Activated CD4-positive, alpha-beta T cell treated with anti-CD3 and anti-CD28 coated beads for 1 hour (primary cell): Measurements from ENCODE around the gene MYH10.
"Not testable (repeated sequence)": the region's sequence is repeated elsewhere in the genome, so short reads cannot be mapped to it uniquely, and the experiment has no call there.

Experiments used
- DNase-seq: peaks from one replicate; pipeline ENCODE4 v3.0.0-alpha.2; 2020

Gene MYH10

GRCh38 chr17:8542599-8543502 is 87.7 kb downstream of the MYH10 start:
- DNase-seq, result no peak

- DNase-seq, result not testable (repeated sequence)
Measured at GRCh38 chr17:8539976-8540375, 90.5 kb downstream of the MYH10 start.

GRCh38 chr17:8537734-8538133 is 92.8 kb downstream of the MYH10 start:
- DNase-seq, result no peak

GRCh38 chr17:8534498-8535188 is 95.9 kb downstream of the MYH10 start:
- no peak for DNase-seq

GRCh38 chr17:8532021-8532420 is 98.5 kb downstream of the MYH10 start:
- no peak for DNase-seq

GRCh38 chr17:8522577-8522976 is 107.9 kb downstream of the MYH10 start:
- DNase-seq, result no peak

GRCh38 chr17:8520981-8521380 is 109.5 kb downstream of the MYH10 start:
- no peak for DNase-seq

- no peak for DNase-seq
Measured at GRCh38 chr17:8518850-8519249, 111.7 kb downstream of the MYH10 start.

GRCh38 chr17:8518326-8518725 is 112.2 kb downstream of the MYH10 start:
- DNase-seq, result no peak

GRCh38 chr17:8514801-8515200 is 115.7 kb downstream of the MYH10 start:
- no peak for DNase-seq

- no peak for DNase-seq
Measured at GRCh38 chr17:8506145-8506544, 124.4 kb downstream of the MYH10 start.

GRCh38 chr17:8504460-8505207 is 125.9 kb downstream of the MYH10 start:
- DNase-seq, result no peak

GRCh38 chr17:8503807-8504206 is 126.7 kb downstream of the MYH10 start:
- DNase-seq, result no peak

GRCh38 chr17:8503368-8503767 is 127.2 kb downstream of the MYH10 start:
- no peak for DNase-seq

- DNase-seq, result no peak
Measured at GRCh38 chr17:8502126-8502525, 128.4 kb downstream of the MYH10 start.

- no peak for DNase-seq
Measured at GRCh38 chr17:8500609-8501008, 129.9 kb downstream of the MYH10 start.

GRCh38 chr17:8499614-8500013 is 130.9 kb downstream of the MYH10 start:
- no peak for DNase-seq

- DNase-seq, result no peak
Measured at GRCh38 chr17:8499171-8499570, 131.4 kb downstream of the MYH10 start.

- no peak for DNase-seq
Measured at GRCh38 chr17:8496081-8496480, 134.4 kb downstream of the MYH10 start.

GRCh38 chr17:8494506-8495111 is 135.9 kb downstream of the MYH10 start:
- no peak for DNase-seq

GRCh38 chr17:8494021-8494420 is 136.5 kb downstream of the MYH10 start:
- DNase-seq, result no peak

GRCh38 chr17:8492121-8492520 is 138.4 kb downstream of the MYH10 start:
- no peak for DNase-seq
